ENCODE measurements around the gene AVL9. TPM values are rescaled to one million over a fixed set of nuclear protein-coding genes. Genes with fewer than 3 reads are reported as not detected.

Gene AVL9
- total and polyA plus RNA-seq, 2 experiments from 2014 or later: 13.1 to 33.8 TPM

GRCh38 chr7:32459788-32460187, 35.5 kb upstream of the AVL9 start (continued):
- TF ChIP-seq REST (IDR thresholded peaks at IDR 0.05; ENCODE audit: unreplicated experiment): no peak
- TF ChIP-seq CTCF (conservative IDR thresholded peaks at IDR 0.05; ENCODE audit: low read depth in 2 of 2): no peak
- no peak for TF ChIP-seq ETS1 (IDR thresholded peaks at IDR 0.05)
- no peak for TF ChIP-seq POLR2AphosphoS5 (IDR thresholded peaks at IDR 0.05; ENCODE audit: low read depth)

GRCh38 chr7:32461484-32461883, 33.8 kb upstream of the AVL9 start:
- Histone ChIP-seq H3K27me3 (ENCODE audit: insufficient read depth) (no peaks in the 10 kb centered on the region), H2AFZ (no peak overlapping the region), H4K20me1 (replicated peaks; ENCODE audit: insufficient read depth) (no peaks in the 10 kb centered on the region), H3F3A (replicated peaks; ENCODE audit: low read depth) (no peaks in the 10 kb centered on the region), H3K36me3 (ENCODE audit: insufficient read depth) (no peaks in the 10 kb centered on the region), H3K27ac (ENCODE audit: low read depth) (no peak overlapping the region), H3K4me1 (ENCODE audit: insufficient read depth) (peaks cover 3% of the 10 kb centered on the region; the same call in 1 of the 2 replicates), H3K4me3 (no peak overlapping the region), H3K4me2 (no peak overlapping the region), H3K79me2 (replicated peaks; ENCODE audit: insufficient read depth) (no peaks in the 10 kb centered on the region), H3K9me2 (ENCODE audit: insufficient read depth) (0 out of 2 replicates have a peak, but pooled peaks cover 3% of the 10 kb centered on the region)
- Mint-ChIP-seq H3K36me3 (ENCODE audit: low read depth) (peaks cover 10% of the 10 kb centered on the region; the same call in 1 of the 3 replicates), H3K27me3 (ENCODE audit: insufficient read depth, low read depth, poor library complexity) (no peaks in the 10 kb centered on the region), H3K4me3 (no peak overlapping the region), H3K4me1 (peaks cover 11% of the 10 kb centered on the region), H3K27ac (no peak overlapping the region), H3K9me3 (peaks cover 3% of the 10 kb centered on the region; the same call in 1 of the 3 replicates)
- ATAC-seq (no peak), DNase-seq (ENCODE audit: low spot score) (no peak)
- TF ChIP-seq JUNB (IDR thresholded peaks at IDR 0.05; ENCODE audit: unreplicated experiment) (no peak), STAT1 (IDR thresholded peaks at IDR 0.05; ENCODE audit: unreplicated experiment) (no peak), ZNF331 (CRISPR knock-in tag; IDR thresholded peaks at IDR 0.05; ENCODE audit: low read depth) (no peak), REST (IDR thresholded peaks at IDR 0.05; ENCODE audit: unreplicated experiment) (no peak), ETS1 (IDR thresholded peaks at IDR 0.05) (no peak), EZH2phosphoT487 (IDR thresholded peaks at IDR 0.05; ENCODE audit: unreplicated experiment) (no peak), NANOG (IDR thresholded peaks at IDR 0.05; ENCODE audit: borderline replicate concordance) (no peak)
